Measurements from ENCODE around the gene BABAM2. TPM values are rescaled to one million over a fixed set of nuclear protein-coding genes. Genes with fewer than 3 reads are reported as not detected.
"Not testable (repeated sequence)": the region's sequence is repeated elsewhere in the genome, so short reads cannot be mapped to it uniquely, and the experiment has no call there.

Gene BABAM2
- total RNA-seq, 1 experiment from 2014 or later: 58.8 TPM

DNA sequence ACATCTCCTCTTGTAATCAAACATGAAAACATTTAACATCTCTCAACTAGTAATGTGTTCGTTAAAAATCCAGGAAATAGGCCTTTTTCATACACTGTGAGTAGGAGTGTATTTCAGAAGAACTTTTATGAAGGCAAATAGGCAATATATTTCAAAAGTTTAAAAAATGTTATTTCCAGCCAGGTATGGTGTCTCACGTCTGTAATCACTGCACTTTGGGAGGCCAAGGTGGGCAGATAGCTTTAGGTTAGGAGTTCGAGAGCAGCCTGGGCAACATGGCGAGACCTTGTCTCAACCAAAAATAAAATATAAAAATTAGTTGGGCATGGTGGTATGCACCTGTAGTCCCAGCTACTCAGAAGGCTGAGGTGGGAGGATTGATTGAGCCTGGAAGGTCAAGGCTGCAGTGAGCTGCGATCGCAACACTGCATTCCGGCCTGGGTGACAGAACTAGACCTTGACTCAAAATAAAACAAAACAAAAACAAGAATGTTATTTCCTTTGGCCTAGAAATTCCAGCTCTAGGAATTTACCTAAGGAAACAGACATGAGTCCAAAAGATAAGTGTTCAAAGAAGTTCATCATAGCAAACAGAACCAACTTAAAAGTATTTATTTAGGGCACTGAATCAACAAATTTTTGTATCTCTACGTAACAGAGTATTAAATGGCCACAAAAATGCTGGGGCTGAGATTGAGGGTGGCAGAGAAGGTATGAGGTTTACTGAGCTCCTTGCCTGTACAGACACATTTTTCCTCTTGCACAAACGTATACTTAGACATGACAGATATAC lies 15.2 kb upstream of the BABAM2 start:
- DNase-seq (ENCODE audit: extremely low read depth, low read depth): no peak

DNA sequence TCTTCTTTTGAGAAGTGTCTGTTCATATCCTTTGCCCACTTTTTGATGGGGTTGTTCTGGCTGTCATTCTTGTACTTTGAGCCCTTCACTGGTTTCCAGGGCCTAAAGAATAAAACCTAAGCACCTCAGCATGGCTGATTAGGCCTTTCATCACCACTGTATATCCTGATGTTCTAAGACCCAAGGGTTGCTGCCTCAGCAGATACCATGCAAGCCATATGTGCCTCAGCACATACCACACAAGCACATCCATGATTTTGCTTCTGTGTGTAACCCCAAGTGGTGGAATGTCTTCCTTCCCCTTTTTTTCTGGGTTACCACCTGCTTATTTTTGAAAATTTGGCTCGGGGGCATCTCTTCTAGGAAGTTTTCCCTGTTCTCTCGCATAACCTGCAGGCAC lies 11.7 kb upstream of the BABAM2 start:
- DNase-seq (ENCODE audit: extremely low read depth, low read depth): no peak

DNA sequence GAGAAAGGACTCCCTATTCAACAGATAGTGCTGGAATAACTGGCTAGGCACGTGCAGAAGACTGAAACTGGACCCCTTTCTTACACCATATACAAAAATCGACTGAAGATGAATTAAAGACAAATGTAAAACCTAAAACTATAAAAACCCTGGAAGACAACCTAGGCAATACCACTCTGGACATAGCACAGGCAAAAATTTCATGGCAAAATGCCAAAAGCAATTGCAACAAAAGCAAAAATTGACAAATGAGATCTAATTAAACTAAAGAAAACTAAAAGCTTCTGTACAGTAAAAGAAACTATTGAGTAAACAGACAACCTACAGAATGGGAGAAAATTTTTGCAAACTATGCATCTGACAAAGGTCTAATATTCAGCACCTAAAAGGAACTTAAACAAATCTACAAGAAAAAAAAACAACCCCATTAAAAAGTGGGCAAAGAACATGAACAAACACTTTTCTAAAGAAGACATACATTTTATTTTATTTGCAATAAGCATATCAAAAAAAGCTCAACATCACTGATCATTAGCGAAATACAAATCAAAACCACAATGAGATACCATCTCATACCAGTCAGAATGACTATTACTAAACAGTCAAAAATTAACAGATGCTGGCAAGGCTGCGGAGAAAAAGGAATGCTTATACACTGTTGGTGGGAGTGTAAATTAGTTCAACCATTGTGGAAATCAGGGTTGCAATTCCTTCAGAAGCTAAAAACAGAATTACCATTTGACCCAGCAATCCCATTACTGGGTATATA lies 8.5 kb upstream of the BABAM2 start:
- DNase-seq (ENCODE audit: extremely low read depth, low read depth): not testable (repeated sequence)

DNA sequence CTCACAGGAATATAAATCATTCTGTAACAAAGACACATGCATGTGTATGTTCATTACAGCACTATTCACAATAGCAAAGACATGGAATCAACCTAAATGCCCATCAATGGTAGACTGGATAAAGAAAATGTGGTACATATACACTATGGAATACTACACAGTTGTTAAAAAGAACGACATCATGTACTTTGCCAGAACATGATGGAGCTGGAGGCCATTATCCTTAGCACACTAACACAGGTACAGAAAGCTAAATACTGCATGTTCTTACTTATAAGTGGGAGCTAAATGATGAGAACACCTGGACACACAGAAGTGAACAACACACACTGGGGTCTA lies 8.0 kb upstream of the BABAM2 start:
- DNase-seq (ENCODE audit: extremely low read depth, low read depth): not testable (repeated sequence)

GRCh38 chr2:27884601-27885000 lies 5.9 kb upstream of the BABAM2 start:
- no peak for DNase-seq (ENCODE audit: extremely low read depth, low read depth)

DNA sequence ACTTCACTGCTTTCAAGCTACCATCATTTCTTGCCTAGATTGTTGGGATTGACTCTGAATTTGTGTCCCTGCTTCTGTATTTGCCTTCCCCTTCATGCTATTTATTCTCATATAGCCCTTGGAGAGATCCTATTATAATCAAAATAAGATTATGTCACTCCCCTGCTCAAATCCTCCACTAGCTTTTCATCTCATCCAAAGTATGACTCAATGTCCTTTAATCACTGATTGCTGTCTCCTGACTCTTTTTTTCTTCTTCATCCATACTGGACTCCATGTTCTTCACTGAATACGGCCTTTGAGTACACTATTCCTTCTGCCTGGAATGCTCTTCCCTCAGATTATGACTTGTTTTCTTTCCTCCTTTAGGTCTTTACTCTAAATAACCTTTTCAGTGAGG lies 5.3 kb upstream of the BABAM2 start:
- no peak for DNase-seq (ENCODE audit: extremely low read depth, low read depth)

DNA sequence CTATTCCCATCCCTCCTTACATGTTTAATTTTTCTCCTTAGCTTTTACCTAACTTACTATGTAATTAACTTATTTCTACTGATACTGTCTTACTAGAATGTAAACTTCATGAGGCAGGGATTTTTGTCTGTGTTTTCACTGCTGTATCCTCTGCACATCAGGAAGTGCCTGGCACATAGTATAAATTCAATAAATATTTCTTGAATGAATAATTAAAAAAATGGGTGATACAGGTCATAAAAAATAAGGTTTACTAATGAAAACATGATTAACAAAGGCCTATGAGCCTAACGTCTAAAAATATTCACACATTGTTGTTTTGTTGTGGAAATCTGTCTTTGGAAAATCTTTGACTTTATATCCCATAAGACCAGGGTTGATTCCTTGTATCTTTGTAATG lies 4.9 kb upstream of the BABAM2 start:
- DNase-seq (ENCODE audit: extremely low read depth, low read depth): no peak

GRCh38 chr2:27886322-27886721 lies 4.2 kb upstream of the BABAM2 start:
- no peak for DNase-seq (ENCODE audit: extremely low read depth, low read depth)

- no peak for DNase-seq (ENCODE audit: extremely low read depth, low read depth)
Measured at GRCh38 chr2:27887111-27887510, 3.4 kb upstream of the BABAM2 start.

DNA sequence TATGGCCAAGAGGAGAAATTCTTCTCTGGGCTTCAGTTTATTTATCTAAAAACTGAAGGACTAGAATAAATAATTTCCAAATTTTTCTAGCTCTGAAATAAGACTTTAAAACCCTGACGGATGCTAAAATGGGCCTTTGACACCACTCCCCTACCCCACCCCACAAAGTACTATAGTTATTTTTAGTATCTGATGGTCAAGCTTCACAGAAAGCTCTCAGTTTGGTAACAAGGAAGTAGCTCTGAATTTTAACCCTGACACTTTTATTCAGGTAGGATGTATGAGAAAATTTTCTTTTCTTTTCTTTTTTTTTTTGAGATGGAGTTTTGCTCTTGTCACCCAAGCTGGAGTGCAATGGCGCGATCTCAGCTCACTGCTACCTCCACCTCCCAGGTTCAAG lies 2.7 kb upstream of the BABAM2 start:
- DNase-seq (ENCODE audit: extremely low read depth, low read depth): no peak

- no peak for DNase-seq (ENCODE audit: extremely low read depth, low read depth)
Measured at GRCh38 chr2:27888790-27889189, 1.7 kb upstream of the BABAM2 start.

DNA sequence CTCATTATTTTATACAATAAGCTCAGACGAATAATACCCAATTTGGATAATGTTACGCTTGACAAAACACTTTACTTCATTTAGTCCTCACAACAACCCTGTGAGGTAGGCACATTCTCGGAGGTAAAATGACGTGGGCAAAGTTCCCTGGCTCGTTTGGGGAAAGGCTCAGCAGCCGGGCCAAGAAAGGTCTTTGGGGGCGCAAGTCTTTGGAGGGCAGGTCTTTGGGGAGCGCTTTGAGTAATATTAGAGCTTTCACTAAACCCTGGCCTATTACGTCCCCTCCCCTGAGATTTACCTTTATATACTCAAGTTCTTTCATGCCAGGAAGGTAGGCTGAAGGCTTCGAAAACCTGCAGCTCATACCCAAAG lies 769 bp upstream of the BABAM2 start:
- no peak for DNase-seq (ENCODE audit: extremely low read depth, low read depth)

DNA sequence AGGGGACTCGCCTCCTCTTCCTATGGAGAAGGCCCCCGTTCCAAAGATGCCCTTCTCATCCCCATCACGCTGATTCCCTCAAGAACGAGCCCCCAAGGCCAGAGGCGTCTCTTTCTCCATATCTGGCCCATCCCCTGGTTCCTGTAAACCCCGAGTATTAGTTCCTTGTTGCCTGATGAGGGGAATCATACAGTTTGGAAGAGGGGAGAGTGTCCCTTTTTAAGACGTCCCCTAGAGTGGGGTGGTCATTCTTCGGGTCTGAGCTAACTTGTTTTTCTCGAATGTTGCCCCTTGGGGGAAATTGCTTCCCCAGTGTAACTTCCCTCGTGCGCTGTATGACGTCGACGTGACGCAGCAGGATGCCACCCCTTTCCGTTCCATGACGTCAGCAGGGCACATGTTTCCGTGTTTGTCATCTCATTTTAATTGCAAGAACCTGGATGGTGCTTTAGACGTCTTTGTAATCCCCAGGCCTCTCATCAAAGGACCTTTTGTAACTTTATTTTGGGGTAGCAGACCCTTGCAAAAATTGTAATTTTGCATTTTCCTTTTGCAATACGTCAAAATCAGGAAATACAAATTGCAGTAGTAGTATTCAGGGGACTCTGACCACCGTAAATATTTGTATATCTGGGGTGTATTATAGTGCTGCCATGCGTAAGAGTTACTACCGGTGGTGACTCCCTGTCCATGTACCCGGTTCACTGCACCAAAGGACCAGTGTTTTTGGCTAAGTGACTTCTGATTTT lies 569 bp downstream of the BABAM2 start:
- peak; percentile 90 for DNase-seq (ENCODE audit: extremely low read depth, low read depth)

DNA sequence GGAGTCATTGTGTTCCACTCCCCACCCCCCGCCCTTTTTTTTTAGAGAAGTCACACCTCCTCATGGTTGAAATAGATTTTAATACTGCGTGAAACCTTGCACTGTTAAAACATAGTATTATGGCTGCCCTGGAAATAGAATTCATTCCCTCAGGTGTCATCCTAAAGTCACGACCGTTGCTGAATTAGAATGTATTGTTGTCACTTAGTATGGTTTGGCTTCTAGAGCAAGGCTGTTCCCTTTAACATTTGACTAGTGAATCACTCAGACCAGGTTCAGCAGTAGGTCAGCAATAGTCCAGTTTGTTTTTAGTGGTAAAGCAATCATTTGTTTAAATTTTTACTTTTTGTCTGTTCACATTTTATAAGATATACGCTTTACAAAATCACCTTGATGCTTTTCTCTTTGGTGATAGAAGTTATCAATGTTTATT lies 1.2 kb downstream of the BABAM2 start:
- DNase-seq (ENCODE audit: extremely low read depth, low read depth): peak; percentile 11

- DNase-seq (ENCODE audit: extremely low read depth, low read depth): no peak
Measured at GRCh38 chr2:27893006-27893405, 2.5 kb downstream of the BABAM2 start.

GRCh38 chr2:27897717-27898116 lies 7.2 kb downstream of the BABAM2 start:
- DNase-seq (ENCODE audit: extremely low read depth, low read depth): no peak

DNA sequence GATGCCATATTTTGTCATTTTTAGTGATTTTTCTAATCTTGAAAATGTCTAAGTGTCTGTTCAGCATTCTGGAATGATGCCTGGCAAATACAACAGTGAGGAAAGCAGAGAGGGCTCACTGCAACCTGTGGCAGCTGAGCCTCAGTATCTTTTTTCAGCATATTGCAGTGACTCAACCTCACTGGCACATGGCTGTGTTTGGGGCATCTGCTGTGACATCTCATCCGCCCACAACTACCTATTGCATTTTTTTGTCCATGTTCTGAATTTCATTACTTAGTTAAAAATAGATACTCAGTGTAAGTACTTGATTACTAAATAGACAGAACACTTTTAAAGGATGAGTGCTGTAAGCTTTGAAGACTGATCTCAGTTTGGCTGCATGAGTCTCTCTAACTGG lies 10.7 kb downstream of the BABAM2 start:
- no peak for DNase-seq (ENCODE audit: extremely low read depth, low read depth)

DNA sequence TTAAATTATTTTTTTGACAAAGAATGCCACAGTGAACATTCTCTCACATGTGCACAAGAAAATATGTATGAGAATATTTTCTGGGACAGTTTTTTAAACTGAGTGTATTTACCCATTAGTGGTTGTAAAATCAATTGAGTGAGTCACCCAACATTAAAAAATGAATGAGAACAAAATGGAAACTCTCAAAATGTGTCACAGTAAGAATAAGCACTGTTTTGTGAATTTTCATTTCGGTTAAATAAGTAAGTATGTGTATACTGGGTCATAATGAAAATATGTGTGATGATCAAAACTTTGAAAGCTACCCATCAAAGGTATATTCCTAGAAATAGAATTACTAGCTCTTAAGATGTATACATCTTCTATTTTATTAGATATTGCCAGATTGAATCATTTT lies 11.6 kb downstream of the BABAM2 start:
- no peak for DNase-seq (ENCODE audit: extremely low read depth, low read depth)

GRCh38 chr2:27903018-27903417 lies 12.5 kb downstream of the BABAM2 start:
- DNase-seq (ENCODE audit: extremely low read depth, low read depth): no peak

DNA sequence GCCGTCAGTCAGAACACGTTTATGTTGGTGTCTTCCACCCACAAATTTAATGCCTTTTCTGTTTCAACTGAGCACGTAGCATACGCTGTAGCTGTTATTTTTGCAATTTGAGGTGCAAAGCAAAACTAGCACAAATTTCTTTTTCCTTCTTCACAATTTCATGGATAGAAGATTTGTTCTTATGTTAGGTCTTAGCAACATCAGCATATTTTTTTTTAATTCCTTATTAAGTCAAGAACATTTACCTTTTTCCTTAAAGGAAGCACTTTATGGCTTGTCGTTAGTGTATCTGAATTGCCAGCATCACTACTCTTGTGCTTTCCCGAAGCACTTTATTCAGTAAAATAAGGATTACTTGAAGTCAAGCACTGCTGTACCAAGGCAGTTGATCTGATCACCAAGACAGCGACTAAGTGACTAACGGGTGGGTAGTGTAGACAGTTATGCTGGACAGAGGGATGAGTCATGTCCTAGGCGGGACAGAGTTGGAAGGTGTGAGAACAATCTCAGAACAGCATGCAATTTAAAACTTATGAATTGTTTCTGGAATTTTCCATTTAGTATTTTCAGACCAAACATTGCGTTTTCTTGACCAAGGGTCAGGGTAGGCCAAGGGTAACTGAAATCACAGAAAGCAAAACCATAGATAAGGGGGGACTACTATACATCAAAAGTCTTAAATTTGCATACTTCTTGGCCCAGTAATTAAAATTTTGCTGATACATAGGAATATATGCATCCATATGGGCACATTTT lies 13.3 kb downstream of the BABAM2 start:
- DNase-seq (ENCODE audit: extremely low read depth, low read depth): peak; percentile 26

DNA sequence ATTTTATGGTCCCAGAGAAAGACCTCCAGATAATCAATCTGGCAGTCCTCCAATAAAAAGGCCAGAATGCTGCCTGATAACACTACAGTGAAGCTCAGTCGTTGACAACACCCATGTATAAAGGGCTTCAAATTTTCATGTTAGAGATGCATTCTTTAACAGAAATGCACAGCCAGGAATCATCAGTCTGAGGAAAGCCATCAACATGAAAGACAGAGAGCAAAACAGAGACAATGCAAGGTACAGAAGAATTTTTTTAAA lies 13.8 kb downstream of the BABAM2 start:
- DNase-seq (ENCODE audit: extremely low read depth, low read depth): no peak
